H1 (cell line): ENCODE results near the gene LCA5L. TPM values are rescaled to one million over a fixed set of nuclear protein-coding genes. Genes with fewer than 3 reads are reported as not detected.

Experiments used
- CTCF ChIA-PET: fragments of 300-600 bp; sonication (Branson Sonifier 250); formaldehyde crosslinking; loops from one replicate; lab custom pipeline; 2021; ENCODE audit not compliant: partially characterized antibody; lab: Charles Lee
- POLR2A ChIA-PET: fragments of 300-600 bp; sonication (Branson Sonifier 250); formaldehyde crosslinking; loops from one replicate; lab custom pipeline; 2021; ENCODE audit warnings: inconsistent platforms; ENCODE audit not compliant: partially characterized antibody; lab: Charles Lee
- DNase-seq, 2 experiments: peaks; one replicate each; pipeline versions ENCODE4 v3.0.0 to v3.0.0-alpha.2; 2010 to 2022; ENCODE audit warnings: low spot score in 2 of 2, low read depth in 1 of 2, mixed read lengths in 1 of 2
- FAIRE-seq: peaks from 2 replicates; lab custom pipeline; 2011; peaks lifted over from hg19 to GRCh38; lab: Jason Lieb, UNC
- H2AFZ ChIP-seq: 2 replicates; pipeline ENCODE4 v1.8.1; 2012; ENCODE audit warnings: low read length, inconsistent platforms
- H2AK5ac ChIP-seq: 2 replicates; pipeline ENCODE4 v1.6.1; 2013; ENCODE audit warnings: low read depth, low read length
- H2BK120ac ChIP-seq: replicated peaks from 2 replicates; pipeline ENCODE3; 2013; ENCODE audit warnings: low read depth, low read length, inconsistent platforms
- H2BK12ac ChIP-seq: 2 replicates; pipeline ENCODE4 v1.6.1; 2013; ENCODE audit warnings: low read depth, low read length
- H2BK15ac ChIP-seq: 2 replicates; pipeline ENCODE4 v1.6.1; 2013; ENCODE audit warnings: low read length
- H2BK20ac ChIP-seq: 2 replicates; pipeline ENCODE4 v1.6.1; 2013; ENCODE audit warnings: low read length
- H2BK5ac ChIP-seq: 2 replicates; pipeline ENCODE4 v1.6.1; 2013; ENCODE audit warnings: low read depth, low read length
- H3K14ac ChIP-seq: 2 replicates; pipeline ENCODE4 v1.6.1; 2013; ENCODE audit warnings: inconsistent platforms; ENCODE audit not compliant: insufficient read length
- H3K18ac ChIP-seq: 2 replicates; pipeline ENCODE4 v1.6.1; 2013; ENCODE audit warnings: low read length; ENCODE audit errors: extremely low read depth
- H3K23ac ChIP-seq: 2 replicates; pipeline ENCODE4 v1.6.1; 2013; ENCODE audit warnings: inconsistent platforms; ENCODE audit not compliant: insufficient read length
- H3K23me2 ChIP-seq: 2 replicates; pipeline ENCODE4 v1.6.1; 2013; ENCODE audit warnings: low read depth, low read length
- H3K27ac ChIP-seq: 2 replicates; pipeline ENCODE4 v1.6.1; 2011; ENCODE audit warnings: low read depth, low read length, inconsistent platforms
- H3K27me3 ChIP-seq, 4 experiments: replicated peaks in 1 of 4; 1 replicate in 1 of 4; 2 replicates in 3 of 4; pipeline versions ENCODE4 v1.6.1 to v1.8.1; 2011 to 2013; ENCODE audit warnings: low read length in 3 of 4, mild to moderate bottlenecking in 3 of 4, inconsistent platforms in 2 of 4, mixed read lengths in 2 of 4, moderate library complexity in 1 of 4; ENCODE audit not compliant: control insufficient read depth in 3 of 4, insufficient read depth in 3 of 4; ENCODE audit errors: extremely low read depth in 1 of 4
- H3K36me3 ChIP-seq, 4 experiments: 2 replicates each; pipeline versions ENCODE4 v1.6.1 to v1.8.1; 2011 to 2013; ENCODE audit warnings: mild to moderate bottlenecking in 4 of 4, low read length in 3 of 4, moderate library complexity in 2 of 4, control low read depth in 1 of 4, inconsistent platforms in 1 of 4; ENCODE audit not compliant: insufficient read depth in 4 of 4, control insufficient read depth in 2 of 4
- H3K4ac ChIP-seq: replicated peaks from 2 replicates; pipeline ENCODE3; 2013; ENCODE audit warnings: low read length, low read depth, mixed read lengths, inconsistent platforms; ENCODE audit not compliant: insufficient read length
- H3K4me1 ChIP-seq, 4 experiments: replicated peaks in 1 of 4; 1 replicate in 1 of 4; 2 replicates in 3 of 4; pipeline versions ENCODE4 v1.6.1 to v1.8.1; 2011 to 2013; ENCODE audit warnings: low read length in 3 of 4, inconsistent platforms in 2 of 4, mixed read lengths in 1 of 4; ENCODE audit not compliant: insufficient read depth in 4 of 4, control insufficient read depth in 3 of 4
- H3K4me2 ChIP-seq, 2 experiments: 2 replicates each; pipeline versions ENCODE4 v1.6.1 to v1.8.1; 2011 to 2013; ENCODE audit warnings: low read depth in 2 of 2, low read length in 2 of 2, control low read depth in 1 of 2, inconsistent platforms in 1 of 2, mild to moderate bottlenecking in 1 of 2; ENCODE audit not compliant: insufficient read depth in 1 of 2
- H3K4me3 ChIP-seq, 4 experiments: fragments of 200-600, 300-600 bp in 1 of 4; sonication (generic), shearing (Covaris generic), sonication (Bioruptor Twin) in 1 of 4; 2 replicates each; pipeline versions ENCODE4 v1.5.1 to v1.8.1; 2011 to 2016; ENCODE audit warnings: low read length in 4 of 4, low read depth in 3 of 4, control low read depth in 2 of 4, inconsistent platforms in 2 of 4, mild to moderate bottlenecking in 2 of 4, mixed read lengths in 1 of 4, moderate library complexity in 1 of 4; ENCODE audit not compliant: insufficient read depth in 2 of 4; ENCODE audit errors: extremely low read depth in 1 of 4
- H3K56ac ChIP-seq: replicated peaks from 2 replicates; pipeline ENCODE3; 2013; ENCODE audit warnings: low read depth, mild to moderate bottlenecking, mixed read lengths, low read length, inconsistent platforms; ENCODE audit not compliant: insufficient read length
- H3K79me1 ChIP-seq: 2 replicates; pipeline ENCODE4 v1.6.1; 2013; ENCODE audit warnings: low read depth, low read length, control low read depth
- H3K79me2 ChIP-seq, 2 experiments: 2 replicates each; pipeline versions ENCODE4 v1.6.1 to v1.8.1; 2012 to 2013; ENCODE audit warnings: low read length in 2 of 2, mild to moderate bottlenecking in 2 of 2, inconsistent platforms in 1 of 2; ENCODE audit not compliant: insufficient read depth in 2 of 2, control insufficient read depth in 1 of 2
- H3K9ac ChIP-seq, 4 experiments: replicated peaks in 1 of 4; 1 replicate in 1 of 4; 2 replicates in 3 of 4; pipeline versions ENCODE4 v1.6.1 to v1.8.1; 2011 to 2013; ENCODE audit warnings: low read depth in 3 of 4, low read length in 3 of 4, control low read depth in 2 of 4, mild to moderate bottlenecking in 2 of 4, moderate library complexity in 2 of 4, inconsistent platforms in 1 of 4; ENCODE audit errors: extremely low read depth in 1 of 4
- H3K9me3 ChIP-seq, 2 experiments: 2 replicates each; pipeline versions ENCODE4 v1.6.1 to v1.8.1; 2012 to 2013; ENCODE audit warnings: mild to moderate bottlenecking in 2 of 2, moderate library complexity in 2 of 2, control low read depth in 1 of 2, inconsistent platforms in 1 of 2, low read depth in 1 of 2, low read length in 1 of 2, mixed read lengths in 1 of 2; ENCODE audit not compliant: insufficient read depth in 2 of 2
- H4K20me1 ChIP-seq, 2 experiments: replicated peaks in 1 of 2; 2 replicates each; pipeline versions ENCODE3 to v1.8.1; 2011 to 2013; ENCODE audit warnings: inconsistent platforms in 2 of 2, low read length in 2 of 2, mild to moderate bottlenecking in 1 of 2; ENCODE audit not compliant: insufficient read depth in 2 of 2, control insufficient read depth in 1 of 2
- H4K5ac ChIP-seq: 2 replicates; pipeline ENCODE4 v1.6.1; 2013; ENCODE audit warnings: low read length, low read depth, mixed read lengths, inconsistent platforms; ENCODE audit not compliant: insufficient read length
- H4K8ac ChIP-seq: 2 replicates; pipeline ENCODE4 v1.8.0; 2013; ENCODE audit warnings: mild to moderate bottlenecking, moderate library complexity, low read length, inconsistent platforms; ENCODE audit not compliant: insufficient read depth; ENCODE audit errors: extremely low read depth
- H4K91ac ChIP-seq: replicated peaks from 2 replicates; pipeline ENCODE3; 2013; ENCODE audit warnings: low read length, mixed read lengths, inconsistent platforms; ENCODE audit not compliant: insufficient read length
- BCL11A ChIP-seq, 2 experiments: IDR thresholded peaks; one replicate each; pipeline ENCODE4 v1.6.1; 2011; ENCODE audit warnings: low read depth in 2 of 2, low read length in 2 of 2, mild to moderate bottlenecking in 2 of 2
- BRCA1 ChIP-seq: IDR thresholded peaks from 2 replicates; pipeline ENCODE4 v1.6.1; 2012; ENCODE audit warnings: low read depth, low read length, improper control_type of control experiment
- CBX5 ChIP-seq: fragments of 300-800, 300-1000 bp; sonication (generic); IDR thresholded peaks from 2 replicates; pipeline ENCODE4 v1.7.1; 2016; ENCODE audit warnings: antibody characterized with exemption, low read length, low read depth
- CBX8 ChIP-seq: fragments of 300-800, 300-1000 bp; sonication (generic); IDR thresholded peaks from 2 replicates; pipeline ENCODE4 v1.7.1; 2016; ENCODE audit warnings: low read depth, low read length, borderline replicate concordance
- CHD1 ChIP-seq: IDR thresholded peaks from 2 replicates; pipeline ENCODE4 v1.6.1; 2012; ENCODE audit warnings: low read depth, low read length, improper control_type of control experiment
- EP300 ChIP-seq, 2 experiments: IDR thresholded peaks; 1 replicate in 1 of 2; 2 replicates in 1 of 2; pipeline ENCODE4 v1.6.1; 2011 to 2012; ENCODE audit warnings: low read depth in 2 of 2, low read length in 2 of 2, mild to moderate bottlenecking in 2 of 2, borderline replicate concordance in 1 of 2, inconsistent platforms in 1 of 2, moderate library complexity in 1 of 2
- GABPA ChIP-seq: IDR thresholded peaks from 2 replicates; pipeline ENCODE4 v1.6.1; 2011; ENCODE audit warnings: mild to moderate bottlenecking, low read length, moderate library complexity, borderline replicate concordance; ENCODE audit not compliant: insufficient read depth
- RNF2 ChIP-seq: fragments of 200-900, 300-1000 bp; sonication (generic); IDR thresholded peaks from 2 replicates; pipeline ENCODE4 v1.7.1; 2016; ENCODE audit warnings: borderline replicate concordance, low read depth, mild to moderate bottlenecking, antibody characterized with exemption, low read length; ENCODE audit not compliant: poor library complexity, severe bottlenecking; ENCODE audit errors: missing control alignments
- RXRA ChIP-seq: IDR thresholded peaks from 2 replicates; pipeline ENCODE4 v1.6.1; 2011; ENCODE audit warnings: low read depth, mild to moderate bottlenecking, low read length, moderate library complexity; ENCODE audit not compliant: insufficient read depth
- SIRT6 ChIP-seq: IDR thresholded peaks from one replicate; pipeline ENCODE4 v1.7.1; 2012; ENCODE audit warnings: low read length, inconsistent platforms
- TAF1 ChIP-seq: IDR thresholded peaks from 2 replicates; pipeline ENCODE4 v1.6.1; 2011; ENCODE audit warnings: mild to moderate bottlenecking, low read depth, low read length
- TBP ChIP-seq: IDR thresholded peaks from 2 replicates; pipeline ENCODE4 v1.6.1; 2011; ENCODE audit warnings: low read depth, low read length, improper control_type of control experiment
- WGBS, 2 experiments: shearing (Covaris generic) in 1 of 2; methylation state at CpG; one replicate each; pipeline versions ENCODE4 v1.1.6 to v1.1.7; 2013 to 2015; ENCODE audit warnings: low lambda C conversion rate in 2 of 2, mixed read lengths in 2 of 2, inconsistent platforms in 1 of 2, low coverage in 1 of 2, missing lambda C conversion rate in 1 of 2; ENCODE audit not compliant: insufficient replicate concordance in 2 of 2, insufficient coverage in 1 of 2, insufficient read length in 1 of 2; ENCODE audit errors: extremely low coverage in 1 of 2, missing lambda C conversion rate in 1 of 2; 5-methylcytosine and 5-hydroxymethylcytosine counted together
- polyA plus RNA-seq, 7 experiments: library from polyadenylated mRNA; depleted of rRNA in 3 of 7; stranded (reverse) in 5 of 7; unstranded in 2 of 7; fragments of >200 nt in 5 of 7; fragments of 200-250 nt in 2 of 7; gene quantifications; 1 replicate in 5 of 7; 2 replicates in 1 of 7; 4 replicates in 1 of 7; pipeline versions ENCODE4 v1.2.1 to v1.2.3, GENCODE V29; 2011 to 2013; ENCODE audit warnings: missing spikeins in 2 of 7, mixed read lengths in 2 of 7
- total RNA-seq: library from RNA; stranded (reverse); fragmentation: NEBNext Ultra II Directional; extraction: Animal tissue kit (Norgen Biotek cat#: 25700); gene quantifications from 2 replicates; pipeline ENCODE4 v1.2.1, GENCODE V29; 2021

Gene LCA5L
- total and polyA plus RNA-seq, 2 of the 8 experiments (the other 6 are each of a cell fraction or from before 2014, with no cell fraction given) = 0.11 to 0.84 TPM

DNA sequence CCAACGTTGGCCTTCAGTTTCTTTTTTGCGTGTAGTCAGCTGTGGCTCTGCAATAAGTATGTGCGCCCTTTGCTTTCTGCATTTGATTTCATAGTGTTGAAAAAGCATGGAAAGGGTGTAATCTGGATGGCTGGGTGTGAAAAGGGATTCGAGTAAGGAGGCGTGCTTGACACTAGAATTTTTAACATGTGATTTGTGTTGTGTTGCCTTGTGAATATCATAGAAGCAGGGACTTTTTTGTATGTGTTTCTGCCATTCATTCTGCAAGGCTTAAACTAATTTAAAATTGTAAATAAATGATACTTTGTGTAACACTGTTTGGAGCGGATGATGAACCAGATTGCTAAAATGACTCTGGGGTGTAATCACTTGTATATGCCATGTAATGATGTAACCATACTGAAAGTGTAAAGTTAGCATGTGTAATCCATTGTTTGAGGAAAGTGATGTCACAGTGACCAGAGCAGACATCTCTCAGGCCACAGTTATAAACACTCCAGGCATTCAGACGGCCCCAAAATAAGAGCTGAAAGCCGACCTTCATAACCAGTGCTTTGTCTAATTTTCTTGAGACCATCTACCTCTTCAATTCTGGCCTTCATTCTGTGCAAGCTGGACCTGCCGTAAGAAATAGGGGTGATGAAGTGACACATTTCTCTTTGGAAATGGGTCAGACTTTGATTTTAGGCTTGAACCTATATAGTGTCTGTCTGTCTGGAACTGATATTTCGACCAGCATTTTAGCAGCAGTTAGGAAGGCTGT lies 6.8 kb upstream of the LCA5L start:
- FAIRE-seq = no peak
- Histone ChIP-seq H3K18ac (no peak overlapping the region; the same call in 1 of the 2 replicates), H2BK15ac (no peak overlapping the region), H2AK5ac (no peak overlapping the region), H3K4me2 (peak overlapping the region; percentile 1 to 21; a peak in 2 of 4 replicates), H2BK5ac (no peak overlapping the region), H3K27ac (no peak overlapping the region), H3K79me1 (no peaks in the 10 kb centered on the region), H3K4ac (no peak overlapping the region), H3K23ac (no peak overlapping the region), H2BK12ac (no peak overlapping the region), H3K23me2 (no peaks in the 10 kb centered on the region; the same call in 1 of the 2 replicates), H4K8ac (no peak overlapping the region), H3K4me3 (peak overlapping the region in 2 of 4 experiments; percentile 5 to 29; a peak in 2 of 8 replicates), H4K91ac (no peak overlapping the region), H2AFZ (no peak overlapping the region), H3K4me1 (peaks cover 0 to 6% (median 0%) of the 10 kb centered on the region in 4 experiments; a peak in 4 of 7 replicates), H3K36me3 (no peaks in the 10 kb centered on the region), H4K20me1 (no peaks in the 10 kb centered on the region), H2BK20ac (no peak overlapping the region), H3K27me3 (no peaks in the 10 kb centered on the region), H3K9ac (no peak overlapping the region), H3K79me2 (no peaks in the 10 kb centered on the region), H3K56ac (no peak overlapping the region), H3K14ac (no peak overlapping the region), H2BK120ac (no peak overlapping the region), H4K5ac (no peak overlapping the region), H3K9me3 (no peaks in the 10 kb centered on the region)
- CTCF ChIA-PET = interaction anchor here (0.5 to 1.3 kb wide), 3 partner anchors 11 to 188 kb away, joined by 3 to 4 read pairs (median 3); no protein-coding TSS in a partner anchor
- 82% methylated on average over 10 of the region's 10 CpGs; no CpG with 5 or more reads in 1 of the 2 experiments for whole genome bisulfite sequencing, 2 experiments
- POLR2A ChIA-PET = no interaction called here
- DNase-seq = no peak
- TF ChIP-seq SIRT6 (no peak), CBX8 (no peak), BCL11A (IDR thresholded peaks at IDR 0.05; ENCODE audit: low read depth in 2 of 2, low read length in 2 of 2) (no peak), RXRA (no peak), RNF2 (no peak), TBP (no peak), TAF1 (no peak), GABPA (no peak), EP300 (IDR thresholded peaks at IDR 0.05; ENCODE audit: borderline replicate concordance in 1 of 2, low read depth in 2 of 2, low read length in 2 of 2) (no peak), CBX5 (no peak), BRCA1 (no peak), CHD1 (no peak)
